ENCODE data around the gene TUG1.

The TUG1 gene

DNA sequence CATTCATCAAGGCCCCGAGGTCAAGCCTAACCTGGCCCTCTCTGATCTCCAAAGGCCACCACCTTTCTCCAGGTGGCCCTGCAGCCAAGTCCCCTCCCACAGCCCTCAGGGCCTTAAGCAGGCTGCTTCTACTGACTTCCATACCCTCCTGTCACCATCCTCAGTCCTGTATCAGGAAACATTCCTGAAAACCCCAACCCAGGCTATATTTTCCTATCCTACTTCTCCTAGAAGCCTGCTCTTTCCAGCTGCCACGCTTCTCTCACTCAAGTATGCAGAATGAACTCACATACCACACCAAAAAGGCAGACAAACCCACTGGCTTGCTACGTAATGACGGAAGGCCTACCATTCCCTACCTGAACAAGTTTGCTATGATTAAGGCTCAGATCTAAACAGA is 24.1 kb upstream of the TUG1 start:
- in situ Hi-C loops (cut with HindIII; ENCODE audit: low sequenced_read_pairs) = no loop called here
- no peak for TF ChIP-seq CTCF (IDR thresholded peaks at IDR 0.05; ENCODE audit: low read depth, low read length)
- H3K4me3 ChIP-seq (ENCODE audit: low read depth, low read length) = no peak overlapping the region
- DNase-seq (ENCODE audit: low read depth, low spot score) = no peak

DNA sequence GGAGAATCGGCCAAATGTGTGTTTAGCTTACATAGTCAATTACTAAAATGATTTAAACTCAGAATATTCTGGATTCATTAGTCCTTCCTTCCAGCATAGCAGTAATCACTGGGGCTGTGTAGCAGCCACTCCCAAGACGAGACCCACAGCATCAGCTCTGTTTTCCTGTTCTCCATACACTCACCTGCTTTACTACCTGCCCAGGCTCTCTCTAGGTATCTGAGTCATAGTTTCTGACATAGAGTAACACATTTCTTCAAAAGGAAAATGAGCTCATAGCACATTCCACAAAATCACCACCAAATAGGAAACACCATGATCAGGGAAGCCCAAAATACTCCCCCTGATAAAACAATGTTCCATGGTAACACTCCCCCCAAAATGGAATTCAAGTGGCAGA is 23.4 kb upstream of the TUG1 start:
- TF ChIP-seq CTCF (IDR thresholded peaks at IDR 0.05; ENCODE audit: low read depth, low read length) = no peak
- no peak for DNase-seq (ENCODE audit: low read depth, low spot score)
- in situ Hi-C loops (cut with HindIII; ENCODE audit: low sequenced_read_pairs) = no loop called here
- no peak overlapping the region for H3K4me3 ChIP-seq (ENCODE audit: low read depth, low read length)

DNA sequence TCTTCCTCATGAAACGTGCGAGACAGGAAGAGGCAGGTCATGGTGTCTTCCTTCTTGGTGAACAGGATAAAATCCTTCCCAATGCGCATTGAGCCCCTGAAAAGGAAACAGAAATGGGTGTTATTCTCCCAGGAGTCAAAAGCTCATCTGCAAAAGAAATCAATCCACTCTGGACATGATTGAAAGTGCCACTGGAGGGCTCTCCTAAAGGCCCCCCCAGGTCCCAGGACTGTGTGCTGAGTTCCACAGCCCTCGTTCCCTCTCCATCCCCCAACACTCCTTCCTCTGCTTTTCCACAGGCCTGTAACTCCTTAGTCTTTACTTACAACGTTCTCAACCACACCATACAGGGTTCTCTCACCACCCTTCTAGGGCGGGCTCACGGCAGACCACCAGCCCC is 22.7 kb upstream of the TUG1 start:
- in situ Hi-C loops (cut with HindIII; ENCODE audit: low sequenced_read_pairs) = no loop called here
- H3K4me3 ChIP-seq (ENCODE audit: low read depth, low read length) = no peak overlapping the region
- TF ChIP-seq CTCF (IDR thresholded peaks at IDR 0.05; ENCODE audit: low read depth, low read length) = no peak
- DNase-seq (ENCODE audit: low read depth, low spot score) = no peak

- no peak for TF ChIP-seq CTCF (IDR thresholded peaks at IDR 0.05; ENCODE audit: low read depth, low read length)
- in situ Hi-C loops (cut with HindIII; ENCODE audit: low sequenced_read_pairs) = no loop called here
- no peak overlapping the region for H3K4me3 ChIP-seq (ENCODE audit: low read depth, low read length)
- DNase-seq (ENCODE audit: low read depth, low spot score) = no peak
Measured at GRCh38 chr22:30947173-30947815, 21.8 kb upstream of the TUG1 start.

DNA sequence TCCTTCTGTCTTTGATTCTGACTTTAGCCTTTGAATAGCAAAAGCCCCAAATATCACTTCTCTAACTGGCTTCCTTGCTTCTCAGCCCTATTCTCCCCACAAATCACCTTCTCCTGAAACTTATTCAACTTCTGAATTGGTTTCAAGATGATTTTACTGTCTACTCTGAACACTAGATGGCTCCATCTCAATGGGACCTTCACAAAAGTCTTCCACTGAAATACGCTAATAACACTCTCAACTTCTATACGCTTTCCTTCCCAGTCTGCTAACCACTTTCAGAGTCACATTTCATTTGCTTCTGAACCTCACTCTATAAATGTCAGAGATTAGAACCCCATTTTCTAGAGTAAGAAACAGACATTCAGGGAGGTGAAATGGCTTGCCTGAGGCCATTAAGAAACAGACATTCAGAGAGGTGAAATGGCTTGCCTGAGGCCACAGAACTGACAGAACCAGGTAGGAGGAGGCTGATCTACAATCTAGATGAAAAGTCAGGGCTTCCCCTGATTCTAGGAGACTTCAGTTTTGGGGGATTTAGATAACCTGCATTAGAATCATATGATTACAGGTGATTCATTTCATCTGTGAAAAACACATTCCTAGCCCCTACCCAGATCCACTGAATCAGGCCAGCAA is 21.1 kb upstream of the TUG1 start:
- DNase-seq (ENCODE audit: low read depth, low spot score) = peak; percentile 64

DNA sequence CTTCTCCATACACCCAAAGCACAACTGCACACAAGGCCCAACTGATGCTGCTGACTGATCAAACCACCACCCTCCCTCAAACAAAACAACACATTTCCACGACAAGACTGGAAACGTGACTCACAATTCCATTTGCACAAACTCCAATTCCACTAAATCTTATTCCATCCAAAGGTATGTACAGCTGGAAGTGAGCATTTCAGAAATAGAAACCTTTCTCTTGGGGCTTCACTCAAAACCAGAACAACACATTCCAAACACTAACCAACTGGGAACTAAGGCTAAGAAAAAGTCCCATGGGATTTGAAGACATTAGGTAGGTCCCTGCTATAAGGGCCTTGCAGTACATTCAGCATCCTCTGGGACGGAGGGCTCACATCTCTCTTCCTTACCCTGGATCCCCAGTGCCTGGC is 20.1 kb upstream of the TUG1 start:
- peak; percentile 13 for DNase-seq (ENCODE audit: low read depth, low spot score)
- no peak overlapping the region for H3K4me3 ChIP-seq (ENCODE audit: low read depth, low read length)
- in situ Hi-C loops (cut with HindIII; ENCODE audit: low sequenced_read_pairs) = no loop called here
- TF ChIP-seq CTCF (IDR thresholded peaks at IDR 0.05; ENCODE audit: low read depth, low read length) = no peak

More for the DNA sequence above, 21.1 kb upstream of the TUG1 start:
- in situ Hi-C loops (cut with HindIII; ENCODE audit: low sequenced_read_pairs) = no loop called here
- TF ChIP-seq CTCF (IDR thresholded peaks at IDR 0.05; ENCODE audit: low read depth, low read length) = peak; percentile 57
- no peak overlapping the region for H3K4me3 ChIP-seq (ENCODE audit: low read depth, low read length)

Data from astrocyte of the spinal cord (primary cell).